Activated naive CD8-positive, alpha-beta T cell (primary cell): ENCODE data around the gene ENPP1.

Source experiments
- H3K27ac Mint-ChIP-seq: one replicate; pipeline ENCODE4 v1.8.0; 2021; ENCODE audit warnings: mixed read lengths
- H3K27me3 Mint-ChIP-seq: one replicate; pipeline ENCODE4 v1.8.0; 2021; ENCODE audit warnings: mixed read lengths
- H3K36me3 Mint-ChIP-seq: one replicate; pipeline ENCODE4 v1.8.0; 2021; ENCODE audit warnings: mixed read lengths
- H3K4me1 Mint-ChIP-seq: one replicate; pipeline ENCODE4 v1.8.0; 2021; ENCODE audit warnings: low read depth, mixed read lengths
- H3K4me3 Mint-ChIP-seq: one replicate; pipeline ENCODE4 v1.8.0; 2021; ENCODE audit warnings: mild to moderate bottlenecking, mixed read lengths
- H3K9me3 Mint-ChIP-seq: one replicate; pipeline ENCODE4 v1.8.0; 2021; ENCODE audit warnings: low read depth, mixed read lengths

ENPP1 gene

GRCh38 chr6:131775886-131776285, 31.9 kb upstream of the ENPP1 start:
- Mint-ChIP-seq H3K27me3 (peaks cover 9% of the 10 kb centered on the region), H3K4me1 (no peaks in the 10 kb centered on the region), H3K27ac (no peak overlapping the region), H3K36me3 (no peaks in the 10 kb centered on the region), H3K4me3 (no peak overlapping the region), H3K9me3 (no peaks in the 10 kb centered on the region)

GRCh38 chr6:131776985-131777384, 30.8 kb upstream of the ENPP1 start:
- Mint-ChIP-seq H3K4me1 (no peaks in the 10 kb centered on the region), H3K9me3 (no peaks in the 10 kb centered on the region), H3K4me3 (no peak overlapping the region), H3K27me3 (peaks cover 6% of the 10 kb centered on the region), H3K27ac (no peak overlapping the region), H3K36me3 (no peaks in the 10 kb centered on the region)

GRCh38 chr6:131778169-131778568, 29.7 kb upstream of the ENPP1 start:
- no peak overlapping the region for H3K4me3 Mint-ChIP-seq
- no peaks in the 10 kb centered on the region for H3K9me3 Mint-ChIP-seq
- peaks cover 3% of the 10 kb centered on the region for H3K27me3 Mint-ChIP-seq
- H3K36me3 Mint-ChIP-seq = no peaks in the 10 kb centered on the region
- no peak overlapping the region for H3K27ac Mint-ChIP-seq
- H3K4me1 Mint-ChIP-seq = no peaks in the 10 kb centered on the region

GRCh38 chr6:131779304-131779703, 28.5 kb upstream of the ENPP1 start:
- Mint-ChIP-seq H3K4me1 (no peaks in the 10 kb centered on the region), H3K4me3 (no peak overlapping the region), H3K27me3 (peaks cover 3% of the 10 kb centered on the region), H3K36me3 (no peaks in the 10 kb centered on the region), H3K9me3 (no peaks in the 10 kb centered on the region), H3K27ac (no peak overlapping the region)

GRCh38 chr6:131780600-131780999, 27.2 kb upstream of the ENPP1 start:
- Mint-ChIP-seq H3K36me3 (no peaks in the 10 kb centered on the region), H3K4me1 (no peaks in the 10 kb centered on the region), H3K27ac (no peak overlapping the region), H3K4me3 (no peak overlapping the region), H3K27me3 (peaks cover 2% of the 10 kb centered on the region), H3K9me3 (no peaks in the 10 kb centered on the region)

- peaks cover 4% of the 10 kb centered on the region for H3K27me3 Mint-ChIP-seq
- no peak overlapping the region for H3K27ac Mint-ChIP-seq
- H3K36me3 Mint-ChIP-seq = no peaks in the 10 kb centered on the region
- H3K4me3 Mint-ChIP-seq = no peak overlapping the region
- H3K4me1 Mint-ChIP-seq = no peaks in the 10 kb centered on the region
- no peaks in the 10 kb centered on the region for H3K9me3 Mint-ChIP-seq
Observed at GRCh38 chr6:131781687-131782086, 26.1 kb upstream of the ENPP1 start.

GRCh38 chr6:131782764-131783163, 25.1 kb upstream of the ENPP1 start:
- H3K36me3 Mint-ChIP-seq = no peaks in the 10 kb centered on the region

GRCh38 chr6:131784561-131784960, 23.3 kb upstream of the ENPP1 start:
- Mint-ChIP-seq H3K4me1 (peaks cover 5% of the 10 kb centered on the region), H3K27ac (no peak overlapping the region), H3K36me3 (no peaks in the 10 kb centered on the region), H3K9me3 (no peaks in the 10 kb centered on the region), H3K27me3 (peaks cover 4% of the 10 kb centered on the region), H3K4me3 (no peak overlapping the region)

More at GRCh38 chr6:131782764-131783163, 25.1 kb upstream of the ENPP1 start:
- no peak overlapping the region for H3K27ac Mint-ChIP-seq
- H3K27me3 Mint-ChIP-seq = peaks cover 4% of the 10 kb centered on the region
- H3K4me3 Mint-ChIP-seq = no peak overlapping the region
- no peaks in the 10 kb centered on the region for H3K9me3 Mint-ChIP-seq
- H3K4me1 Mint-ChIP-seq = no peaks in the 10 kb centered on the region

- Mint-ChIP-seq H3K36me3 (no peaks in the 10 kb centered on the region), H3K9me3 (no peaks in the 10 kb centered on the region), H3K27me3 (peaks cover 2% of the 10 kb centered on the region), H3K4me3 (no peak overlapping the region), H3K27ac (no peak overlapping the region), H3K4me1 (peaks cover 5% of the 10 kb centered on the region)
Observed at GRCh38 chr6:131787079-131787478, 20.7 kb upstream of the ENPP1 start.

- Mint-ChIP-seq H3K27ac (no peak overlapping the region), H3K27me3 (peaks cover 2% of the 10 kb centered on the region), H3K36me3 (no peaks in the 10 kb centered on the region), H3K4me3 (no peak overlapping the region), H3K9me3 (no peaks in the 10 kb centered on the region), H3K4me1 (peaks cover 5% of the 10 kb centered on the region)
Observed at GRCh38 chr6:131787766-131788712, 19.8 kb upstream of the ENPP1 start.

- peak overlapping the region; percentile 14 for H3K27ac Mint-ChIP-seq
- peaks cover 5% of the 10 kb centered on the region for H3K4me1 Mint-ChIP-seq
- H3K4me3 Mint-ChIP-seq = no peak overlapping the region
- H3K36me3 Mint-ChIP-seq = no peaks in the 10 kb centered on the region
- peaks cover 2% of the 10 kb centered on the region for H3K27me3 Mint-ChIP-seq
- no peaks in the 10 kb centered on the region for H3K9me3 Mint-ChIP-seq
Observed at GRCh38 chr6:131789219-131789618, 18.6 kb upstream of the ENPP1 start.

- no peak overlapping the region for H3K4me3 Mint-ChIP-seq
Observed at GRCh38 chr6:131791476-131791875, 16.3 kb upstream of the ENPP1 start.

GRCh38 chr6:131792091-131792496, 15.7 kb upstream of the ENPP1 start:
- peaks cover 9% of the 10 kb centered on the region for H3K27me3 Mint-ChIP-seq
- no peaks in the 10 kb centered on the region for H3K36me3 Mint-ChIP-seq
- H3K4me1 Mint-ChIP-seq = peaks cover 5% of the 10 kb centered on the region
- no peaks in the 10 kb centered on the region for H3K9me3 Mint-ChIP-seq
- no peak overlapping the region for H3K4me3 Mint-ChIP-seq
- H3K27ac Mint-ChIP-seq = no peak overlapping the region

More at GRCh38 chr6:131791476-131791875, 16.3 kb upstream of the ENPP1 start:
- Mint-ChIP-seq H3K27me3 (peaks cover 6% of the 10 kb centered on the region), H3K4me1 (peaks cover 5% of the 10 kb centered on the region), H3K27ac (no peak overlapping the region), H3K36me3 (no peaks in the 10 kb centered on the region), H3K9me3 (no peaks in the 10 kb centered on the region)

- Mint-ChIP-seq H3K27ac (peak overlapping the region; percentile 16), H3K27me3 (peaks cover 18% of the 10 kb centered on the region), H3K9me3 (no peaks in the 10 kb centered on the region), H3K36me3 (no peaks in the 10 kb centered on the region), H3K4me1 (no peaks in the 10 kb centered on the region), H3K4me3 (no peak overlapping the region)
Observed at GRCh38 chr6:131795366-131795765, 12.5 kb upstream of the ENPP1 start.

GRCh38 chr6:131802347-131802746, 5.5 kb upstream of the ENPP1 start:
- H3K27ac Mint-ChIP-seq = no peak overlapping the region
- H3K27me3 Mint-ChIP-seq = peaks cover 11% of the 10 kb centered on the region
- no peaks in the 10 kb centered on the region for H3K9me3 Mint-ChIP-seq
- peaks cover 20% of the 10 kb centered on the region for H3K4me1 Mint-ChIP-seq
- no peaks in the 10 kb centered on the region for H3K36me3 Mint-ChIP-seq
- H3K4me3 Mint-ChIP-seq = no peak overlapping the region
